Neural crest cell (in vitro differentiated cells): Measurements from ENCODE around the gene ME3. TPM values are rescaled to one million over a fixed set of nuclear protein-coding genes. Genes with fewer than 3 reads are reported as not detected.

Experiments used
- DNase-seq: peaks from one replicate; pipeline ENCODE4 v3.0.0; 2021; ENCODE audit warnings: low read depth, mixed read lengths, low spot score
- H3K27ac Mint-ChIP-seq: one replicate; pipeline ENCODE4 v1.8.0; 2021; ENCODE audit warnings: mild to moderate bottlenecking, mixed read lengths; ENCODE audit not compliant: unreplicated experiment
- H3K27me3 Mint-ChIP-seq: 2 replicates; pipeline ENCODE4 v1.8.0; 2021; ENCODE audit warnings: low read depth, mild to moderate bottlenecking, mixed read lengths
- H3K36me3 Mint-ChIP-seq: 2 replicates; pipeline ENCODE4 v1.8.0; 2021; ENCODE audit warnings: low read depth, mild to moderate bottlenecking, mixed read lengths
- H3K4me1 Mint-ChIP-seq: 2 replicates; pipeline ENCODE4 v1.8.0; 2021; ENCODE audit warnings: mixed read lengths
- H3K4me3 Mint-ChIP-seq: one replicate; pipeline ENCODE4 v1.8.0; 2021; ENCODE audit warnings: mild to moderate bottlenecking, mixed read lengths
- H3K9me3 Mint-ChIP-seq: 2 replicates; pipeline ENCODE4 v1.8.0; 2021; ENCODE audit warnings: mixed read lengths
- CTCF ChIP-seq: fragments of 200-600 bp; sonication (generic); conservative IDR thresholded peaks from 2 replicates; pipeline ENCODE4 v1.5.0; 2021; ENCODE audit warnings: antibody characterized with exemption, mild to moderate bottlenecking
- total RNA-seq: library from RNA; stranded (reverse); gene quantifications from 2 replicates; pipeline ENCODE4 v1.2.1, GENCODE V29; 2021

Gene ME3
- total RNA-seq, 1 donor from 2014 or later = 18.9 TPM

- no peak for DNase-seq
- TF ChIP-seq CTCF = peak; percentile 36
- peaks cover 2% of the 10 kb centered on the region for H3K36me3 Mint-ChIP-seq
- no peaks in the 10 kb centered on the region for H3K9me3 Mint-ChIP-seq
- H3K27me3 Mint-ChIP-seq = no peaks in the 10 kb centered on the region
- H3K27ac Mint-ChIP-seq = no peak overlapping the region
- no peak overlapping the region for H3K4me3 Mint-ChIP-seq
- no peaks in the 10 kb centered on the region for H3K4me1 Mint-ChIP-seq
These were observed 263.6 kb downstream of the ME3 start for GRCh38 chr11:86408845-86409244.

GRCh38 chr11:86403458-86403857, 269.0 kb downstream of the ME3 start:
- no peak overlapping the region for H3K4me3 Mint-ChIP-seq
- no peaks in the 10 kb centered on the region for H3K4me1 Mint-ChIP-seq
- H3K36me3 Mint-ChIP-seq = no peaks in the 10 kb centered on the region
- no peaks in the 10 kb centered on the region for H3K27me3 Mint-ChIP-seq
- DNase-seq = no peak
- H3K27ac Mint-ChIP-seq = no peak overlapping the region
- no peaks in the 10 kb centered on the region for H3K9me3 Mint-ChIP-seq
- no peak for TF ChIP-seq CTCF

- no peaks in the 10 kb centered on the region for H3K36me3 Mint-ChIP-seq
- no peak overlapping the region for H3K27ac Mint-ChIP-seq
- no peaks in the 10 kb centered on the region for H3K9me3 Mint-ChIP-seq
- TF ChIP-seq CTCF = no peak
- H3K27me3 Mint-ChIP-seq = no peaks in the 10 kb centered on the region
- peaks cover 10% of the 10 kb centered on the region for H3K4me1 Mint-ChIP-seq
- DNase-seq = no peak
- H3K4me3 Mint-ChIP-seq = no peak overlapping the region
These were observed 274.3 kb downstream of the ME3 start for GRCh38 chr11:86398106-86398505.

- H3K9me3 Mint-ChIP-seq = no peaks in the 10 kb centered on the region
- no peak for TF ChIP-seq CTCF
- no peak for DNase-seq
- no peak overlapping the region for H3K27ac Mint-ChIP-seq
- no peaks in the 10 kb centered on the region for H3K36me3 Mint-ChIP-seq
- H3K27me3 Mint-ChIP-seq = no peaks in the 10 kb centered on the region
- no peak overlapping the region for H3K4me3 Mint-ChIP-seq
- peaks cover 10% of the 10 kb centered on the region for H3K4me1 Mint-ChIP-seq
These were observed 275.1 kb downstream of the ME3 start for GRCh38 chr11:86397351-86397750.

GRCh38 chr11:86396396-86396795, 276.0 kb downstream of the ME3 start:
- no peaks in the 10 kb centered on the region for H3K36me3 Mint-ChIP-seq
- no peak overlapping the region for H3K4me3 Mint-ChIP-seq
- H3K9me3 Mint-ChIP-seq = no peaks in the 10 kb centered on the region
- peaks cover 10% of the 10 kb centered on the region for H3K4me1 Mint-ChIP-seq
- no peak for TF ChIP-seq CTCF
- no peak for DNase-seq
- H3K27me3 Mint-ChIP-seq = no peaks in the 10 kb centered on the region
- no peak overlapping the region for H3K27ac Mint-ChIP-seq

- no peaks in the 10 kb centered on the region for H3K27me3 Mint-ChIP-seq
- no peaks in the 10 kb centered on the region for H3K36me3 Mint-ChIP-seq
- TF ChIP-seq CTCF = no peak
- peak overlapping the region; percentile 8 for H3K27ac Mint-ChIP-seq
- DNase-seq = no peak
- no peak overlapping the region for H3K4me3 Mint-ChIP-seq
- H3K4me1 Mint-ChIP-seq = peaks cover 10% of the 10 kb centered on the region
- H3K9me3 Mint-ChIP-seq = no peaks in the 10 kb centered on the region
These were observed 277.3 kb downstream of the ME3 start for GRCh38 chr11:86395061-86395551.
